ENCODE data around the gene DYRK4. TPM values are rescaled to one million over a fixed set of nuclear protein-coding genes. Genes with fewer than 3 reads are reported as not detected.

Gene DYRK4
- total RNA-seq, 1 experiment from 2014 or later = 13.3 TPM

DNA sequence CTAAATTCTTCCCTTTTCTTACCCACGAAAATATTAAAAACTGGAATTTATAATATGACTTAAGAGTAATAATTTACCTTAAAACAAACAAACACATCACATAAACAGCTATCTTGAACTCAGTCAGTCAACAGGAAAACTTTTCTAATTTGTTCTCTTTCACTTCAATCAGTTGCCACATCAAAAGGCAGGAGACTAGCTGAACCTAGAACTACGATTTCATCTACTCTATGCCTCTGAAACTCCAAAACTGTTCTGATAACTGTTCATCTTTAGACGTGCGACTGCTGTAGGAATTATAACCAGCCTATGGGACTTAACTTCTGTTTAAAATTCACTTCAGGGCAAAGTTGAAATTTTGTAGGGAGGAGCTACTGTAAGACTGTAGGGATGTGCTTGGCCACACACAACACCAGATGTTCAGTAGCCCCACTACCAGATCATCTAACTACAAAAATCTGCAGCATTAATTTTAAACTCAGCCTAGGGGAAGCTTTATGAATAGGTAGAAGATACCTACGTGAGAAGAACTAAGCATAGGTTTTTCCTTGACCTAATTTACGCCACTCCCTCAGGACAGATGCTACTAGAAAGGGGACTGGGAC, 30.9 kb upstream of the DYRK4 start:
- ChIA-PET POLR2A (no interaction called here), CTCF (no interaction called here)
- Histone ChIP-seq H3K4me3 (ENCODE audit: low read depth in 2 of 2, low read length in 2 of 2) (no peak overlapping the region), H3K27ac (ENCODE audit: low read length) (no peak overlapping the region), H3K9me3 (ENCODE audit: control insufficient read depth, insufficient read depth, low read depth, low read length) (no peaks in the 10 kb centered on the region), H3K27me3 (ENCODE audit: control insufficient read depth, insufficient read depth, low read length) (no peaks in the 10 kb centered on the region), H3K36me3 (ENCODE audit: control insufficient read depth, insufficient read depth, low read length) (peaks cover 4% of the 10 kb centered on the region), H3K4me1 (ENCODE audit: control insufficient read depth, insufficient read depth, low read length) (no peaks in the 10 kb centered on the region)
- intact Hi-C loops (cut with micrococcal nuclease; ENCODE audit: unreplicated experiment) = no loop called here
- DNase-seq (ENCODE audit: low read depth, low spot score) (no peak), ATAC-seq (no peak)
- no peak for TF ChIP-seq TCF7L2 (IDR thresholded peaks at IDR 0.05; ENCODE audit: low read depth, low read length)
- no peak for TF ChIP-seq POLR2AphosphoS5 (IDR thresholded peaks at IDR 0.05; ENCODE audit: low read depth, low read length)
- no peak for TF ChIP-seq SIN3A (IDR thresholded peaks at IDR 0.05; ENCODE audit: borderline replicate concordance, insufficient read depth, low read depth, low read length)
- TF ChIP-seq, protein P1, sequence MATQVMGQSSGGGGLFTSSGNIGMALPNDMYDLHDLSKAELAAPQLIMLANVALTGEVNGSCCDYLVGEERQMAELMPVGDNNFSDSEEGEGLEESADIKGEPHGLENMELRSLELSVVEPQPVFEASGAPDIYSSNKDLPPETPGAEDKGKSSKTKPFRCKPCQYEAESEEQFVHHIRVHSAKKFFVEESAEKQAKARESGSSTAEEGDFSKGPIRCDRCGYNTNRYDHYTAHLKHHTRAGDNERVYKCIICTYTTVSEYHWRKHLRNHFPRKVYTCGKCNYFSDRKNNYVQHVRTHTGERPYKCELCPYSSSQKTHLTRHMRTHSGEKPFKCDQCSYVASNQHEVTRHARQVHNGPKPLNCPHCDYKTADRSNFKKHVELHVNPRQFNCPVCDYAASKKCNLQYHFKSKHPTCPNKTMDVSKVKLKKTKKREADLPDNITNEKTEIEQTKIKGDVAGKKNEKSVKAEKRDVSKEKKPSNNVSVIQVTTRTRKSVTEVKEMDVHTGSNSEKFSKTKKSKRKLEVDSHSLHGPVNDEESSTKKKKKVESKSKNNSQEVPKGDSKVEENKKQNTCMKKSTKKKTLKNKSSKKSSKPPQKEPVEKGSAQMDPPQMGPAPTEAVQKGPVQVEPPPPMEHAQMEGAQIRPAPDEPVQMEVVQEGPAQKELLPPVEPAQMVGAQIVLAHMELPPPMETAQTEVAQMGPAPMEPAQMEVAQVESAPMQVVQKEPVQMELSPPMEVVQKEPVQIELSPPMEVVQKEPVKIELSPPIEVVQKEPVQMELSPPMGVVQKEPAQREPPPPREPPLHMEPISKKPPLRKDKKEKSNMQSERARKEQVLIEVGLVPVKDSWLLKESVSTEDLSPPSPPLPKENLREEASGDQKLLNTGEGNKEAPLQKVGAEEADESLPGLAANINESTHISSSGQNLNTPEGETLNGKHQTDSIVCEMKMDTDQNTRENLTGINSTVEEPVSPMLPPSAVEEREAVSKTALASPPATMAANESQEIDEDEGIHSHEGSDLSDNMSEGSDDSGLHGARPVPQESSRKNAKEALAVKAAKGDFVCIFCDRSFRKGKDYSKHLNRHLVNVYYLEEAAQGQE (IDR thresholded peaks at IDR 0.05; ENCODE audit: insufficient read depth in 1 of 2, low read depth in 2 of 2, low read length in 1 of 2) = no peak
- TF ChIP-seq, protein P2, sequence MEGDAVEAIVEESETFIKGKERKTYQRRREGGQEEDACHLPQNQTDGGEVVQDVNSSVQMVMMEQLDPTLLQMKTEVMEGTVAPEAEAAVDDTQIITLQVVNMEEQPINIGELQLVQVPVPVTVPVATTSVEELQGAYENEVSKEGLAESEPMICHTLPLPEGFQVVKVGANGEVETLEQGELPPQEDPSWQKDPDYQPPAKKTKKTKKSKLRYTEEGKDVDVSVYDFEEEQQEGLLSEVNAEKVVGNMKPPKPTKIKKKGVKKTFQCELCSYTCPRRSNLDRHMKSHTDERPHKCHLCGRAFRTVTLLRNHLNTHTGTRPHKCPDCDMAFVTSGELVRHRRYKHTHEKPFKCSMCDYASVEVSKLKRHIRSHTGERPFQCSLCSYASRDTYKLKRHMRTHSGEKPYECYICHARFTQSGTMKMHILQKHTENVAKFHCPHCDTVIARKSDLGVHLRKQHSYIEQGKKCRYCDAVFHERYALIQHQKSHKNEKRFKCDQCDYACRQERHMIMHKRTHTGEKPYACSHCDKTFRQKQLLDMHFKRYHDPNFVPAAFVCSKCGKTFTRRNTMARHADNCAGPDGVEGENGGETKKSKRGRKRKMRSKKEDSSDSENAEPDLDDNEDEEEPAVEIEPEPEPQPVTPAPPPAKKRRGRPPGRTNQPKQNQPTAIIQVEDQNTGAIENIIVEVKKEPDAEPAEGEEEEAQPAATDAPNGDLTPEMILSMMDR (IDR thresholded peaks at IDR 0.05) = no peak
- in situ Hi-C loops (cut with HindIII; ENCODE audit: low pct_unique_long_range_greater_than_20kb, low sequenced_read_pairs) = no loop called here
- no TSS peak for BruUV-seq (replicated peaks)

DNA sequence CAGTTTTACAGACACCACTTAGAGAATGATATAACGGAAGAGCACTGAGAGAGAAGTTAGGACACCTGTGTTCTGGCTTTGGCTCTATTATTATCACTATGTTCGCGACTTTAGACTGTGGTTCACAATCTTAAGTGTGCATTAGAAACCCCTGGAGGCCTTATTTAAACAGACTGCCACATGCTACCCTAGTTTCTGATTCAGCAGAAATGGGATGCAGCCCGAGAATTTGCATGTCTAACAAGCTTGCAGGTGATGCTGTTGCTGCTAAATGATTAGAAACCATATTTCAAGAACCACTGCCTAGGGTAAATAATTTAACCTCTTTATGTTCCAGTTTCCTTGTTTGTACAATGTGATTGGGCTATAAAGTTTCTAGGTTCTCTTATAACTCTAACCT, 26.9 kb upstream of the DYRK4 start:
- intact Hi-C loops (cut with micrococcal nuclease; ENCODE audit: unreplicated experiment) = no loop called here
- Histone ChIP-seq H3K27ac (ENCODE audit: low read length) (no peak overlapping the region), H3K4me3 (ENCODE audit: low read depth in 2 of 2, low read length in 2 of 2) (no peak overlapping the region), H3K36me3 (ENCODE audit: control insufficient read depth, insufficient read depth, low read length) (peaks cover 9% of the 10 kb centered on the region), H3K9me3 (ENCODE audit: control insufficient read depth, insufficient read depth, low read depth, low read length) (no peaks in the 10 kb centered on the region), H3K27me3 (ENCODE audit: control insufficient read depth, insufficient read depth, low read length) (no peaks in the 10 kb centered on the region), H3K4me1 (ENCODE audit: control insufficient read depth, insufficient read depth, low read length) (peaks cover 11% of the 10 kb centered on the region; the same call in 1 of the 2 replicates)
- ChIA-PET POLR2A (no interaction called here), CTCF (no interaction called here)
- BruUV-seq (replicated peaks) = no TSS peak
- in situ Hi-C loops (cut with HindIII; ENCODE audit: low pct_unique_long_range_greater_than_20kb, low sequenced_read_pairs) = no loop called here
- ATAC-seq (no peak), DNase-seq (ENCODE audit: low read depth, low spot score) (no peak)
- TF ChIP-seq, protein P2 (IDR thresholded peaks at IDR 0.05) = no peak
- TF ChIP-seq, protein P1 (IDR thresholded peaks at IDR 0.05; ENCODE audit: insufficient read depth in 1 of 2, low read depth in 2 of 2, low read length in 1 of 2) = no peak
- TF ChIP-seq POLR2AphosphoS5 (IDR thresholded peaks at IDR 0.05; ENCODE audit: low read depth, low read length) = no peak
- TF ChIP-seq SIN3A (IDR thresholded peaks at IDR 0.05; ENCODE audit: borderline replicate concordance, insufficient read depth, low read depth, low read length) = no peak
- no peak for TF ChIP-seq TCF7L2 (IDR thresholded peaks at IDR 0.05; ENCODE audit: low read depth, low read length)

Measured in Panc1 (cell line).